Gastrocnemius medialis (tissue), 4 donors: ENCODE measurements around the gene CAB39. TPM values are rescaled to one million over a fixed set of nuclear protein-coding genes. Genes with fewer than 3 reads are reported as not detected.

ENCODE experiments used
- ATAC-seq, 2 donors: fragments of 150-250 bp; one replicate each; pipeline ENCODE4 v1.9.1; 2016
- DNase-seq, 2 donors: peaks; one replicate each; pipeline ENCODE4 v3.0.0-alpha.2; 2019
- H3K27ac ChIP-seq, 4 donors: fragments of 200-600 bp; sonication (generic); 1 replicate in 1 of 4; 2 replicates in 3 of 4; pipeline ENCODE4 v1.5.1; 2016 to 2018; ENCODE audit warnings: mild to moderate bottlenecking in 2 of 4, moderate library complexity in 1 of 4
- H3K27me3 ChIP-seq, 3 donors: fragments of 200-600 bp; sonication (generic) in 2 of 3; 1 replicate in 1 of 3; 2 replicates in 2 of 3; pipeline versions ENCODE4 v1.5.1 to v1.6.0; 2016 to 2019; ENCODE audit warnings: mild to moderate bottlenecking in 1 of 3, moderate library complexity in 1 of 3
- H3K36me3 ChIP-seq, 2 donors: fragments of 200-600 bp; sonication (generic) in 1 of 2; one replicate each; pipeline ENCODE4 v1.5.1; 2017 to 2018
- H3K4me1 ChIP-seq, 2 donors: fragments of 200-600 bp; sonication (generic) in 1 of 2; one replicate each; pipeline ENCODE4 v1.5.1; 2016 to 2017; ENCODE audit warnings: mild to moderate bottlenecking in 2 of 2
- H3K4me3 ChIP-seq, 4 donors: fragments of 200-600 bp; sonication (generic) in 3 of 4; 1 replicate in 1 of 4; 2 replicates in 3 of 4; pipeline ENCODE4 v1.5.1; 2016 to 2019; ENCODE audit warnings: mild to moderate bottlenecking in 2 of 4
- H3K9me3 ChIP-seq, 3 donors: fragments of 200-600 bp; sonication (generic) in 2 of 3; 1 replicate in 1 of 3; 2 replicates in 2 of 3; pipeline ENCODE4 v1.5.1; 2016 to 2019
- POLR2A ChIP-seq, 2 donors: fragments of 450-650 bp; IDR thresholded peaks; one replicate each; pipeline ENCODE4 v1.6.1; 2017; ENCODE audit warnings: antibody characterized with exemption in 2 of 2, mild to moderate bottlenecking in 2 of 2, moderate library complexity in 2 of 2
- in situ Hi-C, 4 donors: fragments of 200-750 bp; cut with MboI; loops; one replicate each; pipeline versions ENCODE4 v1.15.0 to v1.8.0; 2017; ENCODE audit warnings: low sequenced_read_pairs in 4 of 4
- intact Hi-C: fragments of 100-400 bp; cut with DNase I; formaldehyde crosslinking; loops from one replicate; pipeline ENCODE4 v1.15.1; 2023; ENCODE audit warnings: low total_unique reads
- total RNA-seq, 4 donors: library from RNA; depleted of rRNA; stranded (reverse); fragments of >200 nt; gene quantifications; one replicate each; pipeline versions ENCODE4 v1.1.0 to v1.2.3, GENCODE V29; 2016
- TF ChIP-seq, protein P1 (sequence below), 5 experiments: fragments of 450-650 bp in 3 of 5; fragments of 200-600 bp in 2 of 5; sonication (generic) in 2 of 5; IDR thresholded peaks in 4 of 5; conservative IDR thresholded peaks in 1 of 5; 1 replicate in 4 of 5; 2 replicates in 1 of 5; pipeline ENCODE4 v1.5.1; 2016 to 2019; ENCODE audit warnings: antibody characterized with exemption in 5 of 5, mild to moderate bottlenecking in 3 of 5, moderate library complexity in 3 of 5

CAB39 gene
- total RNA-seq, 4 donors from 2014 or later, result 93.9 to 211 (median 133) TPM

DNA sequence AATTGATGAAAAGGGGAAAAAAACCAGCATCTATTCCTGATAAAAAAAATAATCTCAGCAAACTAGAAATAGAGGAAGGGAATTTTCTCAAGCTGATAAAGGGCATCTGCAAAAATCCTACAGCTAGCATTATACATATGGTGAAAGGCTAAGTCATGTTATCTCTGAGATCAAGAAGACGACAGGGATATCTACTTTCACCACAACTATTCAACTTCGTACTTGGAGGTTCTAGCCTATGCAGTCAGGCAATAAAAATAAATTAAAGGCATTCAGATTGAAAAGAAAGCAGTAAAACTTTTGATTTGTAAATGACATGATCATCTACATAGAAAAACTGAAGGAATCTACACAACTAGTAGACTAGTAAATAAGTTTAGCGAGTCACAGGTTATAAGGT is 58.2 kb downstream of the CAB39 start:
- DNase-seq, result no peak
- Histone ChIP-seq H3K27ac (peak overlapping the region; percentile 35 to 84 (median 57)), H3K4me3 (no peak overlapping the region), H3K36me3 (no peaks in the 10 kb centered on the region), H3K9me3 (no peaks in the 10 kb centered on the region), H3K27me3 (no peaks in the 10 kb centered on the region), H3K4me1 (peaks cover 58 to 67% of the 10 kb centered on the region in 2 donors)
- in situ Hi-C loops (no loop called here), intact Hi-C loops (no loop called here)
- peak in 1 of 2 donors; percentile 35 for ATAC-seq
- TF ChIP-seq, protein P1, sequence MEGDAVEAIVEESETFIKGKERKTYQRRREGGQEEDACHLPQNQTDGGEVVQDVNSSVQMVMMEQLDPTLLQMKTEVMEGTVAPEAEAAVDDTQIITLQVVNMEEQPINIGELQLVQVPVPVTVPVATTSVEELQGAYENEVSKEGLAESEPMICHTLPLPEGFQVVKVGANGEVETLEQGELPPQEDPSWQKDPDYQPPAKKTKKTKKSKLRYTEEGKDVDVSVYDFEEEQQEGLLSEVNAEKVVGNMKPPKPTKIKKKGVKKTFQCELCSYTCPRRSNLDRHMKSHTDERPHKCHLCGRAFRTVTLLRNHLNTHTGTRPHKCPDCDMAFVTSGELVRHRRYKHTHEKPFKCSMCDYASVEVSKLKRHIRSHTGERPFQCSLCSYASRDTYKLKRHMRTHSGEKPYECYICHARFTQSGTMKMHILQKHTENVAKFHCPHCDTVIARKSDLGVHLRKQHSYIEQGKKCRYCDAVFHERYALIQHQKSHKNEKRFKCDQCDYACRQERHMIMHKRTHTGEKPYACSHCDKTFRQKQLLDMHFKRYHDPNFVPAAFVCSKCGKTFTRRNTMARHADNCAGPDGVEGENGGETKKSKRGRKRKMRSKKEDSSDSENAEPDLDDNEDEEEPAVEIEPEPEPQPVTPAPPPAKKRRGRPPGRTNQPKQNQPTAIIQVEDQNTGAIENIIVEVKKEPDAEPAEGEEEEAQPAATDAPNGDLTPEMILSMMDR (IDR thresholded peaks at IDR 0.05 in 4 of 5, conservative IDR thresholded peaks at IDR 0.05 in 1 of 5), result no peak
- no peak for TF ChIP-seq POLR2A (IDR thresholded peaks at IDR 0.05)

- DNase-seq (no peak), ATAC-seq (no peak)
- Histone ChIP-seq H3K36me3 (no peaks in the 10 kb centered on the region), H3K9me3 (no peaks in the 10 kb centered on the region), H3K27me3 (no peaks in the 10 kb centered on the region), H3K27ac (peak overlapping the region in 3 of 4 donors; percentile 82 to 86 (median 84)), H3K4me3 (no peak overlapping the region), H3K4me1 (peaks cover 62 to 71% of the 10 kb centered on the region in 2 donors)
- no peak for TF ChIP-seq POLR2A (IDR thresholded peaks at IDR 0.05)
- TF ChIP-seq, protein P1 (IDR thresholded peaks at IDR 0.05 in 4 of 5, conservative IDR thresholded peaks at IDR 0.05 in 1 of 5), result no peak
- in situ Hi-C loops, result no loop called here
- intact Hi-C loops, result no loop called here
Observed at GRCh38 chr2:230772156-230772555, 59.5 kb downstream of the CAB39 start.

DNA sequence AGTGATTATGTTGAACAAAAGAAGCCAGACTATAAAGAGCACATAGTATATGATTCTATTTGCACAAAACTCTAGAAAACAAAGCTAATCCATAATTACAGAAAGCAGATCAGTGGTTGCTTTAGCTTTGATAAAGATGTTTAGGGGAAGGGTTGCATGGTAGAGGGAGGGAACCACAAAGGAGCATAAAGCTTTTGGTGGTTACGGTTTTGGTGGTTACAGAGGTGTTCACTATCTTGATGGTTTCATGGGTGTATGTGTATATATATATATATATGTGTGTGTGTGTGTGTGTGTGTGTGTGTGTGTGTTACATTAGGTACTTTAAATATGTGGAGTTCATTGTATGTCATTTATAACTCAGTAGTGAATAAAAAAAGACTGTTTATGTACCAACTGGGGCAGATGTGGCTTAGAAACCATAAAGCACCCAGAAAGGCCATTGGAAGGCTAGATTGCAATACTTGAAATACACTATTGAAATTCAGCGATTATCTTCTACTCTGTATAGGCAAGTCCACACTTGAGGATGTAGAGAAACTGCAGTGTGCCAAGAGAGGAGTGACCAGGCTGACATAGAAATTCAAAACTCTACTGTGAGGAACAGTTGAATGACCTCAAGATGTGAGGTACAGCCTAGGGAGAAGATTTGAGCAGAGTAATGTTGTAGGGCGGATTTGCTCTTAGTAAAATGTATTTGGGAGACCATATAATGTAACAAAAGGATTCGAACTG is 60.6 kb downstream of the CAB39 start:
- Histone ChIP-seq H3K4me1 (peaks cover 62 to 71% of the 10 kb centered on the region in 2 donors), H3K9me3 (no peaks in the 10 kb centered on the region), H3K27ac (peak overlapping the region; percentile 80 to 86 (median 83)), H3K27me3 (no peaks in the 10 kb centered on the region), H3K4me3 (no peak overlapping the region), H3K36me3 (no peaks in the 10 kb centered on the region)
- intact Hi-C loops (no loop called here), in situ Hi-C loops (no loop called here)
- ATAC-seq, result no peak
- no peak for TF ChIP-seq POLR2A (IDR thresholded peaks at IDR 0.05)
- TF ChIP-seq, protein P1 (IDR thresholded peaks at IDR 0.05 in 4 of 5, conservative IDR thresholded peaks at IDR 0.05 in 1 of 5), result no peak
- no peak for DNase-seq

DNA sequence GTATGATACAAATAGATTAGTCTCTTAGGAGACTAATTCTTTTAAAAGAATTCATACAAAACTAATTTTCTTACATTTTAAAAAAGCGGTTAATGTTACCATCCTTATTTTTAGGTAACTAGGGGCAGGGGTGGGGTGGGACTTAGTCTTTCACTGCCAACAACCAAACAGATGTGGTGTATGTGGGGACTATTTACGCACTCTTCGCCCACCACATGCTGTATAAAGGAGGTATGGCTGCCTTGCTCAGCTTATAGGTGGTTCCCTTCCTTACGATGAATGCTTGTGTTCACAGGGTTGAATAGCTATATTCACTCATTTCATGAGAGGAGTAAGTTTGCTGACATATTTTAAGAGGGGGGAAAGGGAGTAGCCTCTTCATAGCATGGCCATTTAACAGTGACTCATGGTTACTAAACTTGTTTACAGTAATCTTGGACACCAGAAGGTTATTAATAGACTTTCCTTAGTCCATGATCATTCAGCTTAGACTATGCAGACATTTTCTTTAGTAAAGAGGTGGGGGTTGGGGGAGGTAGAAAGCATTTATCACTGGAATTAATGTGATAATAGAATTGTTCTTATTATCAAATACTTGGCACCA is 61.8 kb downstream of the CAB39 start:
- in situ Hi-C loops, result no loop called here
- Histone ChIP-seq H3K4me3 (no peak overlapping the region), H3K9me3 (no peaks in the 10 kb centered on the region), H3K4me1 (peaks cover 71 to 83% of the 10 kb centered on the region in 2 donors), H3K27ac (peak overlapping the region; percentile 80 to 86 (median 83)), H3K27me3 (no peaks in the 10 kb centered on the region), H3K36me3 (no peaks in the 10 kb centered on the region)
- ATAC-seq (peak; percentile 97 to 98), DNase-seq (no peak)
- TF ChIP-seq, protein P1 (IDR thresholded peaks at IDR 0.05 in 4 of 5, conservative IDR thresholded peaks at IDR 0.05 in 1 of 5), result no peak
- peak in 1 of 2 donors; percentile 28 for TF ChIP-seq POLR2A (IDR thresholded peaks at IDR 0.05)
- intact Hi-C loops, result no loop called here
